Fibroblast of mammary gland (primary cell): ENCODE results near the gene PYGO2.
A peak's percentile ranks its signal among the peaks of the same experiment; 100 is the strongest.

Experiments used
- DNase-seq: peaks from one replicate; pipeline ENCODE4 v3.0.0-alpha.2; 2010; ENCODE audit warnings: low read depth
- H3K4me3 ChIP-seq: 2 replicates; pipeline ENCODE4 v1.5.1; 2011; ENCODE audit warnings: low read depth, mild to moderate bottlenecking, low read length, moderate library complexity; ENCODE audit not compliant: control insufficient read depth
- CTCF ChIP-seq: conservative IDR thresholded peaks from 2 replicates; pipeline ENCODE4 v1.5.1; 2011; ENCODE audit warnings: low read depth, low read length, inconsistent platforms; ENCODE audit not compliant: control insufficient read depth, insufficient read depth

Gene PYGO2

GRCh38 chr1:154972517-154973343 is 11.1 kb upstream of the PYGO2 start:
- DNase-seq = peak; percentile 88
- no peak for TF ChIP-seq CTCF
- H3K4me3 ChIP-seq = peak overlapping the region; percentile 88

- TF ChIP-seq CTCF = no peak
- H3K4me3 ChIP-seq = peak overlapping the region; percentile 88
- DNase-seq = no peak
Measured at GRCh38 chr1:154972213-154972516, 10.6 kb upstream of the PYGO2 start.

GRCh38 chr1:154971341-154971998 is 9.9 kb upstream of the PYGO2 start:
- no peak for TF ChIP-seq CTCF
- DNase-seq = no peak
- H3K4me3 ChIP-seq = peak overlapping the region; percentile 79

GRCh38 chr1:154970631-154971340 is 9.2 kb upstream of the PYGO2 start, which contains the start of gene SHC1:
Gene SHC1, minus strand, starts transcription at chr1:154970747. Its CDS starts 221 bp downstream, at chr1:154970526.
- DNase-seq = peak; percentile 94
- TF ChIP-seq CTCF = no peak
- H3K4me3 ChIP-seq = peak within 1 kb of the TSS; percentile 79

- peak overlapping the region; percentile 79 for H3K4me3 ChIP-seq
- no peak for DNase-seq
- no peak for TF ChIP-seq CTCF
Measured at GRCh38 chr1:154969860-154970452, 8.4 kb upstream of the PYGO2 start.

GRCh38 chr1:154969246-154969645 is 7.7 kb upstream of the PYGO2 start:
- peak overlapping the region; percentile 79 for H3K4me3 ChIP-seq
- TF ChIP-seq CTCF = no peak
- DNase-seq = no peak
